ENCODE data around the gene TMEM132A. TPM values are rescaled to one million over a fixed set of nuclear protein-coding genes. Genes with fewer than 3 reads are reported as not detected.
"Not testable (repeated sequence)": the region's sequence is repeated elsewhere in the genome, so short reads cannot be mapped to it uniquely, and the experiment has no call there.

The TMEM132A gene
- polyA plus RNA-seq, 4 donors: 63.6 to 102 (median 66.0) TPM

DNA sequence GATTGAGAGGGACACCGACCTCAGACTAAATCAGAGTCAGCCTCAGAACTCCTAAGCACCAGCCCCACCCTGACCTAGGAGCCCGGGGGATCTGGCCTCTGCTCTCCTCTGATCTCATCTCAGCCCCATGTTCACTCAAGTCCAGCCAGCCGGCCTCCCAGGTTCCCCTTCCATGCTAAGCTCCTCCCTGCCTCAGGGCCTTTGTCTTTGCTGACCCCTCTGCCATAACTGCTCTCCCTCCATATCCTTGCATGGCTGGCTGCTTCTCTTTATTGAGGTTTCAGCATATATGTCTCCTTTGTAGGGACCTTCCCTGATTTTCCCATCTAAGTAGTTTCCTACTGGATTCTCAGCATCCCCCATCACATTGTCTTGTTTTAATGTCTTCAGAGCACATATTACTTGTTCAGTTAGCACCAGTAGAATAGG lies 28.5 kb downstream of the TMEM132A start:
- DNase-seq (ENCODE audit: low read depth in 4 of 4, low spot score in 3 of 4): no peak

DNA sequence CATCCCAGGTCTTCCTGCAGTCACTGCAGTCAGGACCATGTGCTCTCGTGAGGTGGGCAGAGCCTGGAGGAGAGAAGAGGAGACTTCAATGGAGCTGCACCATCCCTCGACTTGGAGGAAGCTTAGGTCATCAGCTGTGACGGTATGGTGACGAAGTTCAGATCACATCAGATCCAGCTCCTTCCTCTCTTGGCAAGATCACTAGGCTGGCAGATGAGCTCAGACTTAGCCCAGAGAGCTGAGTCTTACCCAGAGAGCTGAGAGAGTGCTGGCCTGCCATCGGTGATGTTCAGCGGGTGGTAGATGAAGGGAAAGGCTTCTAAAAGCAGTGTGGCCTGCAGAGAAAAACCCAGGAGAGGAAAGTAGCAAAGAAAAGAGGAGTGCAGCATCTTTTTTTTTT lies 29.5 kb downstream of the TMEM132A start:
- DNase-seq (ENCODE audit: low read depth in 4 of 4, low spot score in 3 of 4): no peak

DNA sequence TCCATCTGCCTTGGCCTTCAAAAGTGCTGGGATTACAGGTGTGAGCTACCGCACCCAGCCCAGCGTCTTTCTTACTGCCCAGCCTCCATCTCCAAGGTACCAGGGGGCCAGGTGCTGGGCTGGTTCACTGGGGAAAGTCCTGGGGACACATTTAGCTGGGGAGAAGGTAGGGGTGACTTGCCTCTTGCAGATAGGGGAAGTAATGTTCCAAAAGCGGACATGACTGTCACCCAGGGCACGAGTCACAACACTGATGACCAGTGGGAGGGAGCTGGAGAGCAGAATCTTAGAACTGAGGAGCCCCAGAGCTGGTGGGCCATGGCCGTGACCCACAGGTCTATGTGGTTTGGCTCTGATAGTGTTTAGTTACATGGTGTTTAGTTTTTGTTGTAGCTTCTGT lies 30.2 kb downstream of the TMEM132A start:
- no peak for DNase-seq (ENCODE audit: low read depth in 4 of 4, low spot score in 3 of 4)

DNA sequence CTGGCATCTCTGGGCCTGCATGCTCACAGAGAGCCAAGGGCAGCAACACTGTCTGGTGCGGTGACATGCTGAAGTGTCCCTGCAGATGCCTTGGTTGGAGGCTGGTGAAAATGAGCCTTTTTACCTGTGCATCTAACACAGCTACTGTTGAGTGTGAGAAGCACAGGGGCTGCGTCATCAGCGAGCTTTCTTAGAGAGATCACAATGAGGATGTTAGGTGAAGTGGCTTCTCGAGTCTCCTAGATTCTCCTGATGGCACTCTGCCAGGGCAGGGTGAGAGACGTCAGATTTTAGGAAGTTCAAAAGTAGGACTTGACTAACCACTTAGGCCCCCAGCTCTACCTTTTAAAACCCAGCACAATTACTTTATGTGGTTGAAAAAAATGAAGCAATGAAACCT lies 31.3 kb downstream of the TMEM132A start:
- no peak for DNase-seq (ENCODE audit: low read depth in 4 of 4, low spot score in 3 of 4)

DNA sequence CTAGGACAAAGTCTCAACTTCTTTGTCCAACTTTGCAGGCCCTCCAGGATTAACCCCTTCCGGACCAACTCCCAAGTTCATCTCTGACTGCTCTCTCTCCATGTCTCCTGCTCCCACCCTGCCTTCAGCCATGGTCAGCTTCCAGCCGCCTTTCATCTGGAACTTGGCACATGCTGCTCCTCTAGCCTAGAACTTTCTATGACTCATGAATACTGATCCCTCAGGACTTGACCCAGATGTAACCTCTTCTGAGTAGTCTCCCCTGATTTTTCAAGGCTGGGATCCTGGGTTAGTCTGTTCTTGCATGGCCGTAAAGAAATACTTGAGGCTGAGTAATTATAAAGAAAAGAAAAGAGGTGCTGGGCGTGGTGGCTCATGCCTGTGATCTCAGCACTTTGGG lies 32.9 kb downstream of the TMEM132A start:
- DNase-seq (ENCODE audit: low read depth in 4 of 4, low spot score in 3 of 4): no peak

DNA sequence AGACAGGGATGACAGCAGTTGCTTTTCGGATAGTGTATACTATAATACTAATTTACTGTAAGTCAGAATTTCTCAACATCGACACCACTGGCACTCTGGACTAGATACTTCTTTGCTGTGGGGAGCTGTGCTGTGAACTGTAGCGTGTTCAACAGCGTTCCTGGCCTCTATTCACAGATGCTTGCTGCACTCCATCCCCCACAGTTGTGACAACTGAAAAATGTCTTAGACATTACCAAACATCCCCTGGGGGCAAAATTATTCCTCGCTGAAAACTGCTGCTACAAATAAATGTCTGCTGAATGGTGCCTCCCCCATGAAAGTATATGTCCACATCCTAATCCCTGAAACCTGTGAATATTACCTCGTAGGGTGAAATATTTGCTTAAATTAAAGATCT lies 35.2 kb downstream of the TMEM132A start:
- DNase-seq (ENCODE audit: low read depth in 4 of 4, low spot score in 3 of 4): no peak

DNA sequence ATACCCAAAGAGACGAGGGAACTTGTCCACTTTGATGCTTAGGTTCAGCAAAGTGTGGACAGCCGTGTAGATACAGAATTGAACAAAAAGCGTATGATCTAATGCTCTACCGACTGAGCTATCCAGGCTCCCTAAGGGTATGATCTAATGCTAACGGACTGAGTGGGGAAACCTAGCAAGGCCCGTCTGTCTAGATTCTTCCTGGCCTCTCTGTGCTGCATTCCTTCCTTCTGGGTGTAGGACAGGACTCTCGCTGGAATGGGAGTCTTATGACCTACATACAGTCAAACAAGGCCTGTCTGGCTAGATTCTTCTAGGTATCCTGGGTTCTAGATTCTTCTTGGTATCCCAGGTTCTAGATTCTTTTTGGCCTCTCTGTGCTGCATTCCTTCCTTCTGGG lies 36.1 kb downstream of the TMEM132A start:
- DNase-seq (ENCODE audit: low read depth in 4 of 4, low spot score in 3 of 4): no peak

DNA sequence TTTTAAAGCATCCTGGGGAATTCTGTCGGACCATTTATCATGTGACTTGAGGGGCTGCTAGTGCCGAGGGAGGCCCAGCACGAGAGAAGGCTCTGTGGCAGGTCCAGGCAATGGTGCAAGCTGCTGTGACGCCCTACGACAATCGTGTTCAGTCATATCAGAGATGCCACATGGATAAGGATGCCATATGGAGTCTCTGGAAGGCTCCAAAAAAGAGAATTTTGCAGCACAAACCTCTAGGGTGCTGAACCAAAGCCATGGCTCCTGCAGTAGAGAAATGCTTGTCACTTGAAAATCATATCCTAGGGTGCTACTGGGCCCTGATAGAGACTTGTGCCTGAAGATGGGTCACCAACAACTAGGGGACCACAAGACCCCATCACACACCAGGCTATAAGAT lies 40.5 kb downstream of the TMEM132A start:
- DNase-seq (ENCODE audit: low read depth in 4 of 4, low spot score in 3 of 4): no peak

DNA sequence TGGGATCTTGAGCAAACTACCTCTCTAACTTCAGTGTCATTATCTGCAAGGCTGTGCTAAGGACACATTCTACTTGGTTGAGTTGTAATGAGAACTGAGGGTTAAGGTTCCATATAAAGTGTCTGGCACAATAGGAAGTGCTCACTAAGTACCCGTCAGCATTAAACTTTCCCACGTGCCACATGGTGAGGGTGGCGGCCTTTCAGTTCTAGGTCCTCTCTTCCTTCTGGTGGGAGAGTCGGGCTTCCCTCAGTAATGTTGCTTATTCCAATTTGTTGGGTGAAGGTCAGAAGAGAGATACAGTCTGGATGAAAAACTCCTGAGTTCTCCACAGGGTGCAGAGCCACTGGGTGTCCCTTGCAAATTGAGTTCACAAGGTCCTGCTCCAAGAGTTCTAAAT lies 42.6 kb downstream of the TMEM132A start:
- no peak for DNase-seq (ENCODE audit: low read depth in 4 of 4, low spot score in 3 of 4)

DNA sequence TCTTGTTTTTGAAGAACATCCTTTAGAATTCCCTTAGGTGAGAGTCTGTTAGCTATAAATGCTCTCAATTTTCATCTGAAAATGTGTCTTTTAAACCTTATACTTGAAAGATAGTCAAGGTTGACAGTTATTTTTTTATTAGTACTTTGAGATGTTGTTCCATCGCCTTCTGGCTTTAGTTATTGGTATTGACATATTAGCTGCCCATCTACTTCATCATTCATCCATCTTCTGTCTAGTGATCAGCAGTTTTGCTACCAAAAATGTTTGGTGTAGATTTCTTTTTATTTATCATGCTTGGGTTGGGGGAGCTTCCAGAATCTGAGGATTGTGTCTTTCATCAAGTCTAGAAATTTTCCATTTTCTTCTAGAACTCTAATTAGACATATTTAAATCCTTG lies 44.0 kb downstream of the TMEM132A start:
- DNase-seq (ENCODE audit: low read depth in 4 of 4, low spot score in 3 of 4): no peak

DNA sequence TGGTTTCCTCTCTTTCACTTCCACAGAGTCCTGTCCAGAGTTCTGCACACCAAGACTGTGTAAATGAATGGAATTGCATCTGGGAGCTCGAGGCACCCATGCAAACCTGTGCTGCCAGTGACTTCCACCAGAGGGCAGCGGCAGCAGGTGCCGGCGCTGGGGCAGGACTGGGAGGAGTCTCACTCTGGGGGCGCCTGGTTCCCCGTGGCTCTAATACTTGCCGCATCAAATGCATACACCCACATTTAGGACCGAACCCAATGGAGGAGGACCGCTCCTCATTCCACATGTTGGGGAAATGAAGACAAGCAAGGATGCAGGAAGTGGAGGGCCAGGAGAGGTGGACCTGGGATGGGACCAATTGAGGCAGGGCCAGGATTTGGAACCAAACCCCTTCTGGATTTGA lies 46.1 kb downstream of the TMEM132A start:
- no peak for DNase-seq (ENCODE audit: low read depth in 4 of 4, low spot score in 3 of 4)

DNA sequence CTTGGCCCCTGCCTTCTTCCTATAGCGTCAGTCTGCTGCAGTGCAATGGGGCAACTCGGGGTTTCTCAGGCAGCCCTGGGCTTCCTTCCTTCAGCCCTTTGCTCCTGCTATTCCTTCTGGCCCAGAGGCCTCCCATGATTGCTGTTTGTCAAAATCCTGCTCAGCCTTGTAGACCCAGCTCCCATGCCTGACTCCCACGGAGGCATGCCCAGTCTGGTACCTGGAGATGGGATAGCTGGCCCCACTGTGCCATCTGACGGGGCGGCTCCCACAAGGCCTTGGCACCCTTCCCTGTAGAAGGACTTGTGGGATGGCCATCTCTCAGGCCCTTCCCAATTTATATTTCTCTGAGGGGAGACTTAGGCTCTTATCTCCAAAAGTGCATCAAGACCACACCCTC lies 46.6 kb downstream of the TMEM132A start:
- DNase-seq (ENCODE audit: low read depth in 4 of 4, low spot score in 3 of 4): no peak

DNA sequence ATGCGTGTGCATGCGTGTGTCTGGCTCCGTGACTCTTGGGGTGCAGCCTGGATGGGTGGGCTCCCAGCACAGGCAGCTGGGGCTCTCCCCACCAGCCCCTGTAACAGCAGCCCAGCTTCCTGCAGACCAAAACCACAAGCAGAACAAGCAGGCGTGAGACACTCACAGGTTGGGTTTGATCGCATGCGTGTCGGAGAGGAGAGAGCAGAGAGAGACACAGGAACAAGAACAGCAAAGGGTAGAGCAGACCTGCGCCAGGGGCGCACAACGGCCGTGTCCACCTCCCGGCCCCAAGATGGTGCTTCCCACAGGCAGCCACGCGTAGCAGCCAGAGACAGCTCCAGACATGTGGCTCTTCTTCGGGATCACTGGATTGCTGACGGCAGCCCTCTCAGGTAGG lies 47.3 kb downstream of the TMEM132A start, which contains the start of gene CD6:
Gene CD6 (plus strand): TSS at position 161 of the 400 bp plus-strand sequence. CDS start 186 bp downstream, at position 347.
- no peak for DNase-seq (ENCODE audit: low read depth in 4 of 4, low spot score in 3 of 4)

DNA sequence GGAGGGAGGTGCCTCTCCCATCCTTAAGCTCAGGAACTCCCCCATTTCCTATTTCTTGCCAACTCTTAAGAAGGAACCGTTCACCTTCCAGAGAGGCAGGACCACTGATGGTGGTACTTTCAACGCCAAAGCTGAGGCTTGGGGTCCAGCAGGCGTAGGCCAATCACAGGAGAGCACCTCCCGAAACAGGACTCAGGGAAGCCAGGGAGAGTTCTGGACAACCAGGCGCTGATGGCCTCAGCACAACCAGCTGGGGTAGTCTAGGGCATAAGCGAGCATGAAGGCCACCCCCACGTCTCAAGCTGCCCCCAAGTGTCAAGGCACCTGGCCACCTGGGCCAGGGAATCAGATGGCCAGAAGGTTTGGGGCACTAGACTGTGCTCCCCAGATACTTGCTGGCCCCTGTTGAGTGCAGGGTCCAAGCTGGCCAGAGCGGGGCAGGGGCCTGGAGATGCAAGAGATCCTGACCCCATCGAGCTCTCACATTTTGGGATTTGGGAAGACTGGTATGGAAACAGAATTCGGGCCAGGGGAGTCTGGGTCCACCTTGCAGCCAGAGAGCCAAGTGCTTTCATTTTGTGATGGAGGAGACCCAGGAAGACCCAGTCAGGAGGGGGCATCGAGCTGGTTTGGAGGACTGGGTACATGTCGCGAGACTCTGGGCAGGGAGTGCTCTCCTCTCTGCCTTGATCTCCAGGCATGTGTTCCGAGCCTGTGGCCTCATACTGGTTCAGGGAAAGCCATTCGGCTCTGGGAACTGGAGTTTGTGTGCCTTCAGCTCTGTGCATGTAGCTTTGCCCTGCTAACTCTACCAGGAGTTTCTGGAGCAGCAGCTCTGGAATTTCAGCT lies 48.1 kb downstream of the TMEM132A start:
- no peak for DNase-seq (ENCODE audit: low read depth in 4 of 4, low spot score in 3 of 4)

DNA sequence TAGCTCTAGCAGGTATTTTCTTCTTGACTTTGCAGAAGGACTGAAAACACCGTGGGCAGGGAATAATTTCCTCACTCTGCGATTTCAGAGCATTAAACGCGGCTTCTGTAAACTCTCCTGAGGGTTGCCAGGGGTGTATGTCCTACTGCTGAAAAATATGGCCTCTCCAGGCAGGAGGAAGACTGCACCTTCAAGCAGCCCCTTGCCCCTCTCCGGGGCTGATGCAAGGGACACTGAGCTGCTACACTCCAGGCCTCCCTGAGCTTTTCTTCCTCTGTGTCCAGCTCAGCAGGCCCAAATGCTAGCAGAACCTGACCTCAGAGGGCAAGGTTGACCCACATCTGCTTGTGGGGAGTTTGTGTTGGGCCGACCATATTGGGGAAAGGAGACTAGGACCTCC lies 49.4 kb downstream of the TMEM132A start:
- DNase-seq (ENCODE audit: low read depth in 4 of 4, low spot score in 3 of 4): no peak

DNA sequence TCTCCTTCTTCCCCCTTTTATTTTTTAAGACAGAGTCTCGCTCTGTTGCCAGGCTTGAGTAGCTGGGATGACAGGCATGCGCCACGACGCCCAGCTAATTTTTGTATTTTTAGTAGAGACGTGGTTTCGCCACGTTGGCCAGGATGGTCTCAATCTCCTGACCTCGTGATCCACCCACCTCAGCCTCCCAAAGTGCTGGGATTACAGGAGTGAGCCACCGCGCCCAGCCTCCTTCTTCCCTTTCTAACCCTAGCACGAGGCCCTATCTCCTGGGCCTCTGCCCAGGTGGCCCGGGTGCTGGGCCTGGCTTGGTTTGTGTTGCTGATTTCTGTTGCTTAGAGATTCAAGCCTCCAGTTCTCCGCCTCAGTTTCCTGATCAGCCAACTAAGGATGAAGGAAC lies 50.1 kb downstream of the TMEM132A start:
- not testable (repeated sequence) for DNase-seq (ENCODE audit: low read depth in 4 of 4, low spot score in 3 of 4)

DNA sequence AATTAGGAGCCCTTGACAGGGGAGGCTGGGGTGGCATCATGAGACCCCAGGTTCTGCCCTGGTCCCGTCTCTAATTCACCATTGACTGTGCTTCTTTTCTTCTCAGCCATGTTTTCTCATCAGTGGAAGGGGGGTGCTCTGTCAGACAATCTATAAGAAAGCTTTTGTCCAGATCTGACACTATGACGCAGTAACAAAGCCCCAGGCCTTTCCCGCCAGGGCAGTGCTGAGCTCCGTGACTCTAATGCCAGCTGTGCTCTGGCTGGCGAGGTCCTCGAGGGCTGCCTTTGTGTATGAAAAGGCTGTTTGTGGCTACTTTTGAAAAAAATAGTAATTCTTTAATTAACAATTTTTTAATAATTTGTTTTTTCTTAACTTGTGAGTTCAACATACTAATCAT lies 50.5 kb downstream of the TMEM132A start:
- DNase-seq (ENCODE audit: low read depth in 4 of 4, low spot score in 3 of 4): no peak

DNA sequence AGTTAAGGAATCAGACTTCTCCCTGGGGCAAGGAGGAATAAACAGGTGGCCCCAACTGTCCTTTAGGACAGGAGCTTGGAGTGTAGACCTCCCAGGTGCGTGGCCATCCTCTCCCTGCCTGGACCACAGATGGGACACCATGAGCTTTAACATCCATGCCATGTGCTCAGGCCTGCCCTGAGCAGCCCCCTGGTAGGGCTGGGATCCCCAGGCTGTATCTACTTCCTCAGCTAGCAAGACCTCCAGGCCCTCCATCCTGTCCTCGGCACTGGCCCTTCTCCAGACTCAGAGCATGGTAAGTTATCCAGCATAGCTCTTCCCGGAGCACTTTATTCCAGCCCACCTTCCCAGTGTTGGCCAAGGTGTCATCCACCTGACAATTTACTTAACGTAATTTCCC lies 53.0 kb downstream of the TMEM132A start:
- DNase-seq (ENCODE audit: low read depth in 4 of 4, low spot score in 3 of 4): no peak

DNA sequence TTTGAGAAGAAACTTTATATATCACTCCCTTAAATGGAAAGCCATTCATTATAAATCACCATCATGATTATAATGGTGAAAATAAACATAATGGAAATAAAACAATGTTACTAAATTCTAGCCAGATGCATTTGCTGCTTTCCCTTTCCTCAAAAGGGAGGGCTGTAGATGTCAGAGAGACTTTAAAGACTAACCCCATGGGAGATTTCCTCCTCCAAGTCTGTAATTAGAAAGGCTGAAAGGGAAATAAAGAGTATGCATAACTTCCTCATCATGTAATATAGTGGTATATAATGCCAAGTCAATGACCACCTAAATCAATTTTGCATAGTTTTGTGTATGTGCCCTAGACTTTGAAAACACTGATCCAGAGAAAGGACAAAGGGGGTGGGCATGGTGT lies 53.6 kb downstream of the TMEM132A start:
- DNase-seq (ENCODE audit: low read depth in 4 of 4, low spot score in 3 of 4): no peak

DNA sequence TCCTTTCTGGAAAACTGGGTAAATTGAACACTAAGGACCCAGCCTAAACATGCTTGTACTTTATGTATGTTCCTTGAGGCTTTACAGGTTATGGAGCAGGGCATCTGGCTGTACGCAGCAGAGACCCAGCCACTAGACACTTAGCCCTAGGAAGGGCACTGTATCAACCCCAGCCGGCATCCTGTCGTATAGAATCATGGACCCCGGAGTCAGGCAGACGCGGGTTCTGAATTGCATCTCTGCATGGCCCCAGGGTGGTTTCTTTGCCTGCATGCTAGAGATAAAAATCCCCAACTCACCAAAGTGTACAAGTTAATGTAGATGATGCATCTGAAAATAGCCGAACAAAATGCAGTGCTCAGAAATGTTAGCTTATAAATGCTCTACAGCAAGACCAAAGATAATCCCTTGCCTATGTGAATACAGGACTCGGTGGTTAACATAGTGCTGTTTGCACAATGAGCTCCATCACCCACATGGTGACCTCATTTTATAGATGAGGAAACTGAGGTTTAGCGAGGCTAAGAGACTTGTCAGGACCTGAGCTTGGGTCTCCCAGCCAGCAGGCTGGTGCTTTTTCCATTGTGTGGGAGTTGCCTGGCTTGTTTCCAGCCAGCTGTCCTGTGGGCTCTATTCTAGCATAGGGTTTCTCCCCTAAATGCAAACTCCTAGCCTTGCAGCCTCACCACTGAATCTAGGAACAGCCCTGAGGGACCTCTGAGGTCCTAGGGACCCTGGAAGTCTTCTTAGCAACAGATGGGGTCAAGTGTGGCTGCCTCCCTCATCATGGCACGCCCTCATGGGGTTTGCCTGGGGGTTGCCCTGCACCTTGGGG lies 54.5 kb downstream of the TMEM132A start:
- DNase-seq (ENCODE audit: low read depth in 4 of 4, low spot score in 3 of 4): no peak

DNA sequence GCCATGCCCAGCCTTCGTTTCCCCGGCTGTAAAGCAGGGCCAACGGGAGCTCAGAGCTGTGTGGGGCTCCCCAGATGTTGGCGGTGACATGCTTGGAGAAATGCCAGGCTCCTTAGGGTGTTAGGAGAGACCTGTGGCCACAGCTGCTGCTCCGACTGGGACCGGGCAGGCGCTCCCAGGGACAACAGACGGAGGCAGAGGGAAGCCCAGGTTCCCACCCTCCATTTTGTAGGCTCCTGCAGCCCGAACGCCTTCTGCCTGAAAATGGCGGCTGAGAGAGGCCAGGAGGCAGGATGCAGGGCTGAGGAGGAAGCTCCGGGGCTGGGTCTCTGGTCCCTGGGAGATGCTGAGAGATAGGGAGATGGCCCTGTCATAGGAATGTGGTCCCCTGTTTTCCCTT lies 57.3 kb downstream of the TMEM132A start:
- DNase-seq (ENCODE audit: low read depth in 4 of 4, low spot score in 3 of 4): no peak

DNA sequence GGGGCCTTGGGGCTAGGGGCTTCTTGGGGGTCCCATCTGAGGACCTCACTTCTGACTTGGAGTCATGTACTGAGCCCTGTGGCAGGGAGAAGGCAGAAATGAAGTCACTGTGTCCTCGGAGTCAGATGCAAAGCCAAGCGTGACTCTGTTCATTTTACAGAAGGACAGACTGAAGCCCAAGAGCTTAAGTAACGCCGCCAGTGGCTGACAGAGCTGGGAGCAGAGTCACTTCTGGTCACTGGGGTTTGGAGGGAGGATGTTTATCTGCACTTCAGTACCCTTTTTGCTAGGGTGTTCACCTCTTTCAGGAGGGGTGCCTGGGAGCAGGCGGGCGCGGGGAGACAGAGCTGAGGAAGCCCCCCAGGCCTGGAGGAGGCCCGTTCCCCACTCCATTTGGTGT lies 57.9 kb downstream of the TMEM132A start:
- no peak for DNase-seq (ENCODE audit: low read depth in 4 of 4, low spot score in 3 of 4)

All from right renal pelvis (tissue), 4 donors.